Caco-2 (cell line): ENCODE measurements around the gene ACYP2. TPM values are rescaled to one million over a fixed set of nuclear protein-coding genes. Genes with fewer than 3 reads are reported as not detected.
"Not testable (repeated sequence)": the region's sequence is repeated elsewhere in the genome, so short reads cannot be mapped to it uniquely, and the experiment has no call there.

Experiments
- BruUV-seq: library from RNA; stranded (reverse); fragments of 400-500 nt; replicated peaks from 2 replicates; lab custom pipeline; 2021; lab: Mats Ljungman, UMichigan
- CTCF ChIA-PET: fragments of 300-600 bp; sonication (Branson Sonifier 250); formaldehyde crosslinking; loops from one replicate; lab custom pipeline; 2022; ENCODE audit warnings: antibody characterized with exemption; lab: Charles Lee
- POLR2A ChIA-PET: fragments of 300-600 bp; sonication (Branson Sonifier 250); formaldehyde crosslinking; loops from one replicate; lab custom pipeline; 2022; ENCODE audit warnings: antibody characterized with exemption; lab: Charles Lee
- DNase-seq, 2 experiments: peaks; one replicate each; pipeline versions ENCODE4 v3.0.0 to v3.0.0-alpha.2; 2020 to 2022
- H3K27me3 ChIP-seq: replicated peaks from 2 replicates; pipeline ENCODE4 v1.6.0; 2011; ENCODE audit warnings: low read length; ENCODE audit not compliant: control insufficient read depth, insufficient read depth
- H3K36me3 ChIP-seq: 2 replicates; pipeline ENCODE4 v1.5.1; 2011; ENCODE audit warnings: low read length; ENCODE audit not compliant: control insufficient read depth, insufficient read depth
- H3K4me1 ChIP-seq: fragments of 250-450 bp; sonication (Bioruptor Pico); 2 replicates; pipeline ENCODE4 v1.5.1; 2020; ENCODE audit warnings: mild to moderate bottlenecking
- H3K4me3 ChIP-seq: 2 replicates; pipeline ENCODE4 v1.5.1; 2011; ENCODE audit warnings: low read depth, mild to moderate bottlenecking, control low read depth, low read length
- H3K9me3 ChIP-seq: fragments of 250-450 bp; sonication (Bioruptor Pico); 2 replicates; pipeline ENCODE4 v1.5.1; 2020; ENCODE audit warnings: mild to moderate bottlenecking, moderate library complexity
- H3K27ac Mint-ChIP-seq: one replicate; pipeline ENCODE4 v1.8.0; 2022; ENCODE audit warnings: mixed read lengths; ENCODE audit not compliant: unreplicated experiment
- H3K27me3 Mint-ChIP-seq: one replicate; pipeline ENCODE4 v1.8.0; 2022; ENCODE audit warnings: mixed read lengths; ENCODE audit not compliant: insufficient read depth, unreplicated experiment
- H3K36me3 Mint-ChIP-seq: one replicate; pipeline ENCODE4 v1.8.0; 2022; ENCODE audit warnings: mild to moderate bottlenecking, mixed read lengths; ENCODE audit not compliant: insufficient read depth, unreplicated experiment
- H3K4me1 Mint-ChIP-seq: one replicate; pipeline ENCODE4 v1.8.0; 2022; ENCODE audit warnings: low read depth, mixed read lengths; ENCODE audit not compliant: unreplicated experiment
- H3K4me3 Mint-ChIP-seq: one replicate; pipeline ENCODE4 v1.8.0; 2022; ENCODE audit warnings: mild to moderate bottlenecking, moderate library complexity, mixed read lengths; ENCODE audit not compliant: unreplicated experiment
- H3K9me3 Mint-ChIP-seq: one replicate; pipeline ENCODE4 v1.8.0; 2022; ENCODE audit warnings: mixed read lengths; ENCODE audit not compliant: unreplicated experiment
- CTCF ChIP-seq, 2 experiments: fragments of 200-600 bp in 1 of 2; IDR thresholded peaks; 1 replicate in 1 of 2; 2 replicates in 1 of 2; pipeline versions ENCODE4 v1.5.1 to v1.8.0; 2011 to 2022; ENCODE audit warnings: antibody characterized with exemption in 1 of 2, control low read depth in 1 of 2, inconsistent platforms in 1 of 2, low read depth in 1 of 2, low read length in 1 of 2, mild to moderate bottlenecking in 1 of 2, moderate library complexity in 1 of 2; ENCODE audit not compliant: insufficient read depth in 1 of 2, severe bottlenecking in 1 of 2, unreplicated experiment in 1 of 2
- intact Hi-C: fragments of 100-400 bp; cut with micrococcal nuclease; formaldehyde crosslinking; loops from one replicate; pipeline ENCODE4 v1.10.0; 2022; ENCODE audit not compliant: unreplicated experiment
- total RNA-seq: library from RNA; stranded (reverse); gene quantifications from 2 replicates; pipeline ENCODE4 v1.2.3, GENCODE V29; 2022

ACYP2 gene
- total RNA-seq, 1 experiment from 2014 or later, result 4.1 TPM

GRCh38 chr2:54114936-54115283 is 505 bp upstream of the ACYP2 start:
- POLR2A ChIA-PET, result no interaction called here
- Histone ChIP-seq H3K4me3 (peak overlapping the region; percentile 68), H3K27me3 (no peaks in the 10 kb centered on the region), H3K9me3 (peaks cover 11% of the 10 kb centered on the region), H3K4me1 (no peaks in the 10 kb centered on the region), H3K36me3 (no peaks in the 10 kb centered on the region)
- Mint-ChIP-seq H3K27ac (peak overlapping the region; percentile 100), H3K4me1 (no peaks in the 10 kb centered on the region), H3K36me3 (peaks cover 11% of the 10 kb centered on the region), H3K9me3 (peaks cover 28% of the 10 kb centered on the region), H3K27me3 (no peaks in the 10 kb centered on the region), H3K4me3 (peak overlapping the region; percentile 99)
- no peak for TF ChIP-seq CTCF (IDR thresholded peaks at IDR 0.05; ENCODE audit: insufficient read depth in 1 of 2, low read depth in 1 of 2, low read length in 1 of 2, severe bottlenecking in 1 of 2, unreplicated experiment in 1 of 2)
- CTCF ChIA-PET, result interaction anchor here (0.6 to 2.1 kb wide), 4 partner anchors 8 to 550 kb away, joined by 5 to 8 read pairs (median 6); no protein-coding TSS in a partner anchor
- no peak for DNase-seq
- intact Hi-C loops, result loop anchor here (2.0 to 5.0 kb wide), 2 partner anchors 342 to 590 kb away; partner anchors contain the start of gene SPTBN1
- no TSS peak for BruUV-seq

- CTCF ChIA-PET, result interaction anchor here (2.1 kb wide), 1 partner anchor 10 kb away, joined by 6 read pairs; no protein-coding TSS in a partner anchor
- DNase-seq, H3K4me1 Mint-ChIP-seq, H3K27me3 Mint-ChIP-seq, POLR2A ChIA-PET, H3K4me1 ChIP-seq, BruUV-seq, H3K27me3 ChIP-seq, H3K36me3 ChIP-seq, H3K4me3 ChIP-seq: not testable (repeated sequence)
- intact Hi-C loops, result loop anchor here (5.0 kb wide), 1 partner anchor 341 kb away; the partner anchor contains the start of gene SPTBN1
- peak overlapping the region; percentile 99 for H3K4me3 Mint-ChIP-seq
- peaks cover 28% of the 10 kb centered on the region for H3K9me3 Mint-ChIP-seq
- peaks cover 17% of the 10 kb centered on the region for H3K9me3 ChIP-seq
- H3K27ac Mint-ChIP-seq, result peak overlapping the region; percentile 100
- peaks cover 11% of the 10 kb centered on the region for H3K36me3 Mint-ChIP-seq
Measured at GRCh38 chr2:54116598-54116997, 1.2 kb downstream of the ACYP2 start.

GRCh38 chr2:54120950-54121349 is 5.5 kb downstream of the ACYP2 start:
- ChIA-PET CTCF (no interaction called here), POLR2A (no interaction called here)
- Histone ChIP-seq H3K9me3 (peaks cover 16% of the 10 kb centered on the region), H3K4me3 (no peak overlapping the region), H3K4me1 (0 out of 2 replicates have a peak, but pooled peaks cover 7% of the 10 kb centered on the region), H3K27me3 (no peaks in the 10 kb centered on the region), H3K36me3 (no peaks in the 10 kb centered on the region)
- Mint-ChIP-seq H3K9me3 (peaks cover 13% of the 10 kb centered on the region), H3K27ac (no peak overlapping the region), H3K27me3 (no peaks in the 10 kb centered on the region), H3K4me3 (no peak overlapping the region), H3K4me1 (no peaks in the 10 kb centered on the region), H3K36me3 (peaks cover 2% of the 10 kb centered on the region)
- TF ChIP-seq CTCF (IDR thresholded peaks at IDR 0.05; ENCODE audit: insufficient read depth in 1 of 2, low read depth in 1 of 2, low read length in 1 of 2, severe bottlenecking in 1 of 2, unreplicated experiment in 1 of 2), result no peak
- no peak for DNase-seq
- intact Hi-C loops, result no loop called here
- BruUV-seq, result no TSS peak
